DOHH2 (cell line): ENCODE measurements around the gene EFEMP1.

ENCODE experiments used
- H3F3A ChIP-seq: fragments of 200-600 bp; sonication (generic), shearing (Covaris generic); 2 replicates; pipeline ENCODE4 v1.6.0; 2016; ENCODE audit warnings: antibody characterized with exemption, mild to moderate bottlenecking; ENCODE audit not compliant: control insufficient read depth, insufficient read depth
- H3K27ac ChIP-seq: fragments of 200-600 bp; sonication (generic); 2 replicates; pipeline ENCODE4 v1.5.1; 2014; ENCODE audit warnings: low read depth, mild to moderate bottlenecking, low read length, moderate library complexity
- H3K27me3 ChIP-seq: fragments of 200-600 bp; sonication (generic); 2 replicates; pipeline ENCODE4 v1.6.1; 2014; ENCODE audit warnings: mild to moderate bottlenecking, low read length, mixed read lengths; ENCODE audit not compliant: control insufficient read depth
- H3K36me3 ChIP-seq: fragments of 200-600 bp; sonication (generic); 2 replicates; pipeline ENCODE4 v1.6.1; 2014; ENCODE audit warnings: mild to moderate bottlenecking, low read length, moderate library complexity, mixed read lengths; ENCODE audit not compliant: control insufficient read depth
- H3K4me1 ChIP-seq: fragments of 200-600 bp; sonication (generic); 2 replicates; pipeline ENCODE4 v1.6.1; 2014; ENCODE audit warnings: mild to moderate bottlenecking, low read length, mixed read lengths; ENCODE audit not compliant: control insufficient read depth
- H3K4me2 ChIP-seq: fragments of 200-600 bp; sonication (generic); 2 replicates; pipeline ENCODE4 v1.6.0; 2014; ENCODE audit warnings: mild to moderate bottlenecking, low read length, moderate library complexity
- H3K4me3 ChIP-seq: fragments of 200-600 bp; sonication (generic); 2 replicates; pipeline ENCODE4 v1.5.1; 2014; ENCODE audit warnings: mild to moderate bottlenecking, low read length, mixed read lengths
- H3K79me2 ChIP-seq: fragments of 200-600 bp; sonication (generic); 2 replicates; pipeline ENCODE4 v1.6.1; 2014; ENCODE audit warnings: mild to moderate bottlenecking, low read length, mixed read lengths; ENCODE audit not compliant: control insufficient read depth
- H3K9me2 ChIP-seq: fragments of 200-600 bp; sonication (generic); replicated peaks from 2 replicates; pipeline ENCODE4 v1.6.1; 2014; ENCODE audit warnings: mild to moderate bottlenecking, low read length, mixed read lengths; ENCODE audit not compliant: control insufficient read depth
- H3K9me3 ChIP-seq: fragments of 200-600 bp; sonication (generic); 2 replicates; pipeline ENCODE4 v1.6.1; 2014; ENCODE audit warnings: antibody characterized with exemption, low read length, mixed read lengths; ENCODE audit not compliant: control insufficient read depth, insufficient read depth
- H4K20me1 ChIP-seq: fragments of 200-600 bp; sonication (generic); 2 replicates; pipeline ENCODE4 v1.6.0; 2014; ENCODE audit warnings: low read depth, mild to moderate bottlenecking, antibody characterized with exemption, low read length, moderate library complexity; ENCODE audit not compliant: control insufficient read depth, insufficient read depth
- EZH2phosphoT487 ChIP-seq: fragments of 200-600 bp; sonication (generic); IDR thresholded peaks from 2 replicates; pipeline ENCODE4 v1.6.1; 2017; ENCODE audit warnings: borderline replicate concordance, mild to moderate bottlenecking, antibody characterized with exemption, low read length, moderate library complexity, mixed read lengths
- TF ChIP-seq, protein P1 (sequence below): fragments of 200-600 bp; sonication (generic); IDR thresholded peaks from one replicate; pipeline ENCODE4 v1.5.1; 2014; ENCODE audit warnings: antibody characterized with exemption, mild to moderate bottlenecking, low read depth, low read length; ENCODE audit not compliant: poor library complexity, severe bottlenecking

EFEMP1 gene

DNA sequence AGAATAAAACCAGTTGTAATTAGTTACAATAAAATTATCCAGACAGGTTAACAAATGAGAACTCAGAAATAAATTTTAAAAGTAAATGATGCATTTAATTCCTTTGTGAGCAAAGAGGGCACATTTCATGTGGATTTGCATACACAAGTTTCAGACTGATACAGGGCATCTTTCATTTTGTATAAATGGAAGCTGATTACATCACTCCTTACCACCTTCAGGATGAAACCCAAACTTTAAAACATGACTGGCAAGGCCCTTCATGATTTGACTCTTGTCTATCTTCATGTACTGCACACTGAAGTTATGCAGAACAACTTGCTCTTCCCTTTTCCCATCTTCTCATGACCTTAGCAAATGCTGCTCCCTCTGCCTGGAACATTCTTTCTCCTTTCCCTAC is 26.9 kb downstream of the EFEMP1 start:
- H3K4me2 ChIP-seq = no peak overlapping the region
- no peaks in the 10 kb centered on the region for H3F3A ChIP-seq
- H3K9me3 ChIP-seq = no peaks in the 10 kb centered on the region
- TF ChIP-seq, protein P1, sequence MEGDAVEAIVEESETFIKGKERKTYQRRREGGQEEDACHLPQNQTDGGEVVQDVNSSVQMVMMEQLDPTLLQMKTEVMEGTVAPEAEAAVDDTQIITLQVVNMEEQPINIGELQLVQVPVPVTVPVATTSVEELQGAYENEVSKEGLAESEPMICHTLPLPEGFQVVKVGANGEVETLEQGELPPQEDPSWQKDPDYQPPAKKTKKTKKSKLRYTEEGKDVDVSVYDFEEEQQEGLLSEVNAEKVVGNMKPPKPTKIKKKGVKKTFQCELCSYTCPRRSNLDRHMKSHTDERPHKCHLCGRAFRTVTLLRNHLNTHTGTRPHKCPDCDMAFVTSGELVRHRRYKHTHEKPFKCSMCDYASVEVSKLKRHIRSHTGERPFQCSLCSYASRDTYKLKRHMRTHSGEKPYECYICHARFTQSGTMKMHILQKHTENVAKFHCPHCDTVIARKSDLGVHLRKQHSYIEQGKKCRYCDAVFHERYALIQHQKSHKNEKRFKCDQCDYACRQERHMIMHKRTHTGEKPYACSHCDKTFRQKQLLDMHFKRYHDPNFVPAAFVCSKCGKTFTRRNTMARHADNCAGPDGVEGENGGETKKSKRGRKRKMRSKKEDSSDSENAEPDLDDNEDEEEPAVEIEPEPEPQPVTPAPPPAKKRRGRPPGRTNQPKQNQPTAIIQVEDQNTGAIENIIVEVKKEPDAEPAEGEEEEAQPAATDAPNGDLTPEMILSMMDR = no peak
- TF ChIP-seq EZH2phosphoT487 = no peak
- no peak overlapping the region for H3K27ac ChIP-seq
- no peaks in the 10 kb centered on the region for H3K36me3 ChIP-seq
- no peak overlapping the region for H3K4me3 ChIP-seq
- H3K9me2 ChIP-seq = no peaks in the 10 kb centered on the region
- peaks cover 7% of the 10 kb centered on the region for H3K27me3 ChIP-seq
- H3K4me1 ChIP-seq = no peaks in the 10 kb centered on the region
- H4K20me1 ChIP-seq = no peaks in the 10 kb centered on the region
- H3K79me2 ChIP-seq = no peaks in the 10 kb centered on the region

- Histone ChIP-seq H3K36me3 (no peaks in the 10 kb centered on the region), H3K27ac (no peak overlapping the region), H3K79me2 (no peaks in the 10 kb centered on the region), H3K9me3 (no peaks in the 10 kb centered on the region), H4K20me1 (no peaks in the 10 kb centered on the region), H3K4me3 (no peak overlapping the region), H3K4me1 (no peaks in the 10 kb centered on the region), H3K9me2 (no peaks in the 10 kb centered on the region), H3K27me3 (peaks cover 12% of the 10 kb centered on the region), H3K4me2 (no peak overlapping the region), H3F3A (no peaks in the 10 kb centered on the region)
- TF ChIP-seq, protein P1 = no peak
- no peak for TF ChIP-seq EZH2phosphoT487
Measured at GRCh38 chr2:55894720-55895119, 28.9 kb downstream of the EFEMP1 start.

DNA sequence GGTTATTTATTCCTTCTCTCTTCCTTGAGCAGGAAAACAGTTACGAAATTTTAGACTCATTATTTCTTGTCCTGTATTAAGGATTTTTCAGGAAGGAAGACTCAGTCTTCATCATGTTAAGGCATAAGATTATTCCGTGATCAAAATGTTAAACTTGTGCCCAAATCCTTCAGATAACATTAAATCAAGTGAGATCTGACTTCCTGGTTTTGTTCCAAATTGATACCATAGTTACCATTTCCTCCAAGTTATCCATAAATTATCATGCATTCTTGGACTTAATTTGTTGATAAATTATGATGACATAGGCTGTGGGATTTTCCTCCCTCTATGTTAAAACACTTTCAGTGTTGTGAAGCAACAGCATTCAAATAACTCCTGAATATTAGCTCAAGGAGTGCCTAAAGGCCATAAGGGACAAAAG is 31.9 kb downstream of the EFEMP1 start:
- H4K20me1 ChIP-seq = no peaks in the 10 kb centered on the region
- no peaks in the 10 kb centered on the region for H3K79me2 ChIP-seq
- no peaks in the 10 kb centered on the region for H3K9me3 ChIP-seq
- peaks cover 12% of the 10 kb centered on the region for H3K27me3 ChIP-seq
- H3F3A ChIP-seq = no peaks in the 10 kb centered on the region
- H3K4me2 ChIP-seq = no peak overlapping the region
- no peaks in the 10 kb centered on the region for H3K9me2 ChIP-seq
- H3K27ac ChIP-seq = no peak overlapping the region
- TF ChIP-seq EZH2phosphoT487 = no peak
- TF ChIP-seq, protein P1 = no peak
- no peaks in the 10 kb centered on the region for H3K4me1 ChIP-seq
- no peaks in the 10 kb centered on the region for H3K36me3 ChIP-seq
- no peak overlapping the region for H3K4me3 ChIP-seq

- Histone ChIP-seq H4K20me1 (no peaks in the 10 kb centered on the region), H3K27ac (no peak overlapping the region), H3K79me2 (no peaks in the 10 kb centered on the region), H3K9me2 (no peaks in the 10 kb centered on the region), H3K4me2 (no peak overlapping the region), H3K4me3 (no peak overlapping the region), H3K9me3 (no peaks in the 10 kb centered on the region), H3F3A (no peaks in the 10 kb centered on the region), H3K4me1 (no peaks in the 10 kb centered on the region), H3K27me3 (peaks cover 12% of the 10 kb centered on the region), H3K36me3 (no peaks in the 10 kb centered on the region)
- TF ChIP-seq, protein P1 = no peak
- no peak for TF ChIP-seq EZH2phosphoT487
Measured at GRCh38 chr2:55888936-55889335, 34.6 kb downstream of the EFEMP1 start.
